ENCODE results near the gene NT5E.

NT5E gene

GRCh38 chr6:85420551-85420950, 29.3 kb upstream of the NT5E start:
- FAIRE-seq: no peak
- DNase-seq (ENCODE audit: extremely low spot score, insufficient read length, low read depth): no peak

- no peak for DNase-seq (ENCODE audit: extremely low spot score, insufficient read length, low read depth)
- no peak for FAIRE-seq
Observed at GRCh38 chr6:85421181-85421580, 28.7 kb upstream of the NT5E start.

- DNase-seq (ENCODE audit: extremely low spot score, insufficient read length, low read depth) (no peak), FAIRE-seq (no peak)
Observed at GRCh38 chr6:85421972-85422371, 27.9 kb upstream of the NT5E start.

GRCh38 chr6:85422996-85423395, 26.9 kb upstream of the NT5E start:
- FAIRE-seq: no peak
- DNase-seq (ENCODE audit: extremely low spot score, insufficient read length, low read depth): no peak

- DNase-seq (ENCODE audit: extremely low spot score, insufficient read length, low read depth): no peak
- FAIRE-seq: peak; percentile 51
Observed at GRCh38 chr6:85424981-85425380, 24.9 kb upstream of the NT5E start.

GRCh38 chr6:85425997-85426396, 23.9 kb upstream of the NT5E start:
- DNase-seq (ENCODE audit: extremely low spot score, insufficient read length, low read depth) (no peak), FAIRE-seq (no peak)

- FAIRE-seq (no peak), DNase-seq (ENCODE audit: extremely low spot score, insufficient read length, low read depth) (no peak)
Observed at GRCh38 chr6:85428486-85428885, 21.4 kb upstream of the NT5E start.

- no peak for DNase-seq (ENCODE audit: extremely low spot score, insufficient read length, low read depth)
- no peak for FAIRE-seq
Observed at GRCh38 chr6:85429346-85429745, 20.5 kb upstream of the NT5E start.

GRCh38 chr6:85431271-85431670, 18.6 kb upstream of the NT5E start:
- no peak for FAIRE-seq
- no peak for DNase-seq (ENCODE audit: extremely low spot score, insufficient read length, low read depth)

GRCh38 chr6:85432554-85432953, 17.3 kb upstream of the NT5E start:
- no peak for FAIRE-seq
- DNase-seq (ENCODE audit: extremely low spot score, insufficient read length, low read depth): no peak

GRCh38 chr6:85435851-85436250, 14.0 kb upstream of the NT5E start:
- DNase-seq (ENCODE audit: extremely low spot score, insufficient read length, low read depth) (no peak), FAIRE-seq (no peak)

- no peak for DNase-seq (ENCODE audit: extremely low spot score, insufficient read length, low read depth)
- peak; percentile 45 for FAIRE-seq
Observed at GRCh38 chr6:85436411-85436810, 13.5 kb upstream of the NT5E start.

- FAIRE-seq (no peak), DNase-seq (ENCODE audit: extremely low spot score, insufficient read length, low read depth) (no peak)
Observed at GRCh38 chr6:85436939-85437495, 12.9 kb upstream of the NT5E start.

- no peak for DNase-seq (ENCODE audit: extremely low spot score, insufficient read length, low read depth)
- no peak for FAIRE-seq
Observed at GRCh38 chr6:85443349-85444117, 6.3 kb upstream of the NT5E start.

- FAIRE-seq: peak; percentile 77
Observed at GRCh38 chr6:85449388-85449817, 480 bp upstream of the NT5E start.

GRCh38 chr6:85451565-85452306, 1.9 kb downstream of the NT5E start:
- DNase-seq (ENCODE audit: extremely low spot score, insufficient read length, low read depth) (no peak), FAIRE-seq (no peak)

More at GRCh38 chr6:85449388-85449817, 480 bp upstream of the NT5E start:
- peak; percentile 39 for DNase-seq (ENCODE audit: extremely low spot score, insufficient read length, low read depth)

GRCh38 chr6:85452441-85452881, 2.6 kb downstream of the NT5E start:
- DNase-seq (ENCODE audit: extremely low spot score, insufficient read length, low read depth) (no peak), FAIRE-seq (no peak)

- FAIRE-seq: no peak
- no peak for DNase-seq (ENCODE audit: extremely low spot score, insufficient read length, low read depth)
Observed at GRCh38 chr6:85453052-85453451, 3.2 kb downstream of the NT5E start.

- DNase-seq (ENCODE audit: extremely low spot score, insufficient read length, low read depth) (no peak), FAIRE-seq (no peak)
Observed at GRCh38 chr6:85453490-85453889, 3.6 kb downstream of the NT5E start.

GRCh38 chr6:85455471-85456026, 5.7 kb downstream of the NT5E start:
- no peak for FAIRE-seq
- DNase-seq (ENCODE audit: extremely low spot score, insufficient read length, low read depth): no peak

GRCh38 chr6:85456782-85457181, 6.9 kb downstream of the NT5E start:
- no peak for FAIRE-seq
- no peak for DNase-seq (ENCODE audit: extremely low spot score, insufficient read length, low read depth)
